Ovary (tissue), 3 donors: ENCODE measurements around the gene BRAF.

ENCODE experiments used
- CTCF ChIP-seq, 3 donors: fragments of 450-650 bp in 2 of 3; fragments of 200-600 bp in 1 of 3; IDR thresholded peaks; one replicate each; pipeline versions ENCODE4 v1.5.1 to v1.8.0; 2016 to 2022; ENCODE audit warnings: antibody characterized with exemption in 3 of 3, mild to moderate bottlenecking in 1 of 3
- POLR2A ChIP-seq: fragments of 450-650 bp; IDR thresholded peaks from one replicate; pipeline ENCODE4 v1.6.1; 2017; ENCODE audit warnings: antibody characterized with exemption, mild to moderate bottlenecking, moderate library complexity
- donor health status: DM: no; HTN: no; CAD: no.

DNA sequence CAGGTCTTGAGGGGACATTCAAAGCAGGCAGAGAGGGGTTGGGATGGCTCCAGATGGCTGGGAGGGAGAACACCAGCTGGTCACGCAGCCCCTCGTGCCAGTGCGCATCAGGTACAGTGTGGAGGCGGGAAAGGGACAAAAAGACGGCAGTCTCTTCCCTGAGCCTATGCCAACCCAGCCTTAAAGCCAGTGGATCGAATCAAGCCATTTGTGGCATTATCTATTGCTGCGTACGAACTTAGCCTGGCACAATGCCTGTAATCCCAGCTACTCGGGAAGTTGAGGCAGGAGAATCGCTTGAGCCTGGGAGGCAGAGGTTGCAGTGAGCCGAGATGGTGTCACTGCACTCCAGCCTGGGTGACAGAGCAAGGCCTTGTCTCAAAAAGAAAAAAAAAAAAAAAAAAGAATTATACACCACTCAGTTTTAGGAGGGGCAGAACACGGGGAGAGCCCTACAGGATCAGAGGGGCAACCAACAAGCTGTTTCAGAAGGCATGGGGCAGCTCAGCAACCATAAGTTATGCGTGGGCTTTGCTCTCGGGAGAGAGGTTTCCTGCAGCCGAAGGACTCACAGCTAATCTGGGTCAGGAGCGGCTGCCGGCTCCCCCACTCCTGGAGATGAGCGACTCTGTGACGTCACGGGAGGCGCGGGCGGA is 228.6 kb downstream of the BRAF start:
- TF ChIP-seq POLR2A: no peak
- no peak for TF ChIP-seq CTCF (IDR thresholded peaks at IDR 0.05)
